Neural crest cell (in vitro differentiated cells): ENCODE results near the gene MAP9. TPM values are rescaled to one million over a fixed set of nuclear protein-coding genes. Genes with fewer than 3 reads are reported as not detected.

ENCODE experiments used
- DNase-seq: peaks from one replicate; pipeline ENCODE4 v3.0.0; 2021; ENCODE audit warnings: low read depth, mixed read lengths, low spot score
- H3K27ac Mint-ChIP-seq: one replicate; pipeline ENCODE4 v1.8.0; 2021; ENCODE audit warnings: mild to moderate bottlenecking, mixed read lengths; ENCODE audit not compliant: unreplicated experiment
- H3K27me3 Mint-ChIP-seq: 2 replicates; pipeline ENCODE4 v1.8.0; 2021; ENCODE audit warnings: low read depth, mild to moderate bottlenecking, mixed read lengths
- H3K36me3 Mint-ChIP-seq: 2 replicates; pipeline ENCODE4 v1.8.0; 2021; ENCODE audit warnings: low read depth, mild to moderate bottlenecking, mixed read lengths
- H3K4me1 Mint-ChIP-seq: 2 replicates; pipeline ENCODE4 v1.8.0; 2021; ENCODE audit warnings: mixed read lengths
- H3K4me3 Mint-ChIP-seq: one replicate; pipeline ENCODE4 v1.8.0; 2021; ENCODE audit warnings: mild to moderate bottlenecking, mixed read lengths
- H3K9me3 Mint-ChIP-seq: 2 replicates; pipeline ENCODE4 v1.8.0; 2021; ENCODE audit warnings: mixed read lengths
- total RNA-seq: library from RNA; stranded (reverse); gene quantifications from 2 replicates; pipeline ENCODE4 v1.2.1, GENCODE V29; 2021
- TF ChIP-seq, protein P1 (sequence below): fragments of 200-600 bp; sonication (generic); conservative IDR thresholded peaks from 2 replicates; pipeline ENCODE4 v1.5.0; 2021; ENCODE audit warnings: antibody characterized with exemption, mild to moderate bottlenecking

Gene MAP9
- total RNA-seq, 1 donor from 2014 or later: 15.8 TPM

DNA sequence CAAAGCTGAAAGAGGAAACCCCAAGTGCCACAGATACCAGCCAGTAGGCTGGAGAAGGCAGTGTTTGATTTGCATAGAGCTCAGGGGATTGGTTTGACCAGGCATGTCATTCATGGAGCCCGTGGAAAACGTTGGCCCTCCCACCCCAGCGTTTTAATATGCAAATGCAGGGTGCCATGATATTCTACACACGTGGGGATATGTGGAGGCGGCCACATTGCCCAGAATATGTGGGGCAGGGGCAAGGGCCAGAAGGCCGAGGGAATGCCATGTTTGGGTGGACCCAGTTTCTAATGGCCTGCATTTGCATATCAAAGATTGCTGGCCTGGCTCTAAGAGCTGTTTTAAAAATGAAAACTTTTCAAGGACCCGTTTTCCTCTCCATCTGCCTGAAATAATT is 71.1 kb downstream of the MAP9 start:
- Mint-ChIP-seq H3K27me3 (peaks cover 4% of the 10 kb centered on the region), H3K4me3 (no peak overlapping the region), H3K9me3 (peaks cover 3% of the 10 kb centered on the region), H3K36me3 (no peaks in the 10 kb centered on the region), H3K27ac (no peak overlapping the region), H3K4me1 (no peaks in the 10 kb centered on the region)
- TF ChIP-seq, protein P1, sequence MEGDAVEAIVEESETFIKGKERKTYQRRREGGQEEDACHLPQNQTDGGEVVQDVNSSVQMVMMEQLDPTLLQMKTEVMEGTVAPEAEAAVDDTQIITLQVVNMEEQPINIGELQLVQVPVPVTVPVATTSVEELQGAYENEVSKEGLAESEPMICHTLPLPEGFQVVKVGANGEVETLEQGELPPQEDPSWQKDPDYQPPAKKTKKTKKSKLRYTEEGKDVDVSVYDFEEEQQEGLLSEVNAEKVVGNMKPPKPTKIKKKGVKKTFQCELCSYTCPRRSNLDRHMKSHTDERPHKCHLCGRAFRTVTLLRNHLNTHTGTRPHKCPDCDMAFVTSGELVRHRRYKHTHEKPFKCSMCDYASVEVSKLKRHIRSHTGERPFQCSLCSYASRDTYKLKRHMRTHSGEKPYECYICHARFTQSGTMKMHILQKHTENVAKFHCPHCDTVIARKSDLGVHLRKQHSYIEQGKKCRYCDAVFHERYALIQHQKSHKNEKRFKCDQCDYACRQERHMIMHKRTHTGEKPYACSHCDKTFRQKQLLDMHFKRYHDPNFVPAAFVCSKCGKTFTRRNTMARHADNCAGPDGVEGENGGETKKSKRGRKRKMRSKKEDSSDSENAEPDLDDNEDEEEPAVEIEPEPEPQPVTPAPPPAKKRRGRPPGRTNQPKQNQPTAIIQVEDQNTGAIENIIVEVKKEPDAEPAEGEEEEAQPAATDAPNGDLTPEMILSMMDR: no peak
- DNase-seq: no peak

DNA sequence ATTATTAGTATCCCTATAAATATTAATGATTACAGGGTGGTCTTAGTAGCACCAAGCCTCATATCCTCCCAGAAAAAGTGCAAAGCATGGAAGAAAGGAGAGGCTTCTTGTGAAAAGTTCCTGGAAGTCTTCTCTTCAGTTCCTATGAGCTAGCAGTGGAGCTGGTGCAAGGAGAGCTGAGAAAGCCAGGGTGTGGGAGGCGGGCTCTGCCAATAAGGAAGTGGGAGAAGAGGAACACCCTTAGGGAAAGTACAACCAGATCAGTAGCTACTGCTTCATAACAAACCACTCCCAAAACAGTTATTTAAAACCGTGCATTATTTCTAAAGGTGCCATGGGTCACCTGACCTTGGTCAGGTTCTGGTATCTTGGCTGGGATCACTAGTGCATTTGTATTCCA is 72.4 kb downstream of the MAP9 start:
- Mint-ChIP-seq H3K4me3 (no peak overlapping the region), H3K27me3 (peaks cover 3% of the 10 kb centered on the region), H3K9me3 (peaks cover 5% of the 10 kb centered on the region), H3K27ac (no peak overlapping the region), H3K4me1 (no peaks in the 10 kb centered on the region), H3K36me3 (no peaks in the 10 kb centered on the region)
- TF ChIP-seq, protein P1: no peak
- no peak for DNase-seq

DNA sequence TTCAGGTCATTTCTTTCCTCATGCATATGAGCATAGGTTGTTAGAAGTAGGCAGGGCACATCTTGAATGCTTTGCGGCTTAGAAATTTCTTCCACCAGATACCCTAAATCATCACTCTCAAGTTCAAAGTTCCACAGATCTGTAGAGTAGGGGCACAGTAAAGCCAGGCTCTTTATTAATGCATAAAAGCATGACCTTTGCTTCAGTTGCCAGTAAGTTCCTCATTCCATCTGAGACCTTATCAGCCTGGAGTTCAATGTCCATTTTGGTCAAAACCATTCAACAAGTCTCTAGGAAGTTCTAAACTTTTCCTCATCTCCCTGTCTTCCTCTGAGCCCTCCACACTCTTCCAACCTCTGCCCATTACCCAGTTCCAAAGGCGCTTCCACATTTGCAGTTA is 77.7 kb downstream of the MAP9 start:
- Mint-ChIP-seq H3K27ac (no peak overlapping the region), H3K27me3 (no peaks in the 10 kb centered on the region), H3K36me3 (peaks cover 6% of the 10 kb centered on the region), H3K4me1 (no peaks in the 10 kb centered on the region), H3K9me3 (peaks cover 12% of the 10 kb centered on the region), H3K4me3 (no peak overlapping the region)
- TF ChIP-seq, protein P1: no peak
- no peak for DNase-seq

Other genes starting within 250 kb of the MAP9 start
- gene NPY2R, start 168.3 kb downstream of the MAP9 start, total RNA-seq: not detected in 2 replicates